K562 (cell line): ENCODE data around the gene SBK3. TPM values are rescaled to one million over a fixed set of nuclear protein-coding genes. Genes with fewer than 3 reads are reported as not detected.

ENCODE experiments used
- ATAC-seq: fragments of 200-7000 bp; cut with Tn5 transposase; 3 replicates; pipeline ENCODE4 v1.9.1; 2020; ENCODE audit warnings: moderate library complexity
- BruUV-seq: library from RNA; stranded (reverse); fragments of 400-500 nt; replicated peaks from 2 replicates; lab custom pipeline; 2021; lab: Mats Ljungman, UMichigan
- CTCF ChIA-PET: fragments of 300-600 bp; formaldehyde crosslinking; extraction: SDS; loops from one replicate; lab custom pipeline; 2021; ENCODE audit warnings: low intra/inter-chr PET ratio; lab: Yijun Ruan, JAX
- POLR2A ChIA-PET: fragments of 300-600, 350-650 bp; sonication (Branson Sonifier 250); formaldehyde crosslinking; extraction: SDS; loops from one replicate; lab custom pipeline; 2021; ENCODE audit warnings: antibody characterized with exemption, inconsistent platforms; lab: Yijun Ruan, JAX
- DNase-seq, 4 experiments: peaks; one replicate each; pipeline versions ENCODE4 v3.0.0 to v3.0.0-alpha.2; 2011 to 2018; ENCODE audit warnings: low spot score in 3 of 4, mixed read lengths in 3 of 4; ENCODE audit errors: extremely low read depth in 1 of 4
- FAIRE-seq: peaks from 2 replicates; lab custom pipeline; 2011; peaks lifted over from hg19 to GRCh38; lab: Jason Lieb, UNC
- H2AFZ ChIP-seq: 2 replicates; pipeline ENCODE4 v1.6.0; 2011; ENCODE audit warnings: low read depth, low read length, control low read depth, inconsistent platforms
- H3K27ac ChIP-seq: fragments of 200-600 bp; 3 replicates; pipeline ENCODE4 v1.8.0; 2011; ENCODE audit warnings: low read depth, mild to moderate bottlenecking, control low read depth, inconsistent platforms, low read length, moderate library complexity, mixed read lengths; ENCODE audit errors: extremely low read depth
- H3K27me3 ChIP-seq, 2 experiments: fragments of 300-600 bp in 1 of 2; 2 replicates in 1 of 2; 3 replicates in 1 of 2; pipeline versions ENCODE4 v1.6.0 to v1.8.0; 2011; ENCODE audit warnings: inconsistent platforms in 2 of 2, low read length in 2 of 2, mild to moderate bottlenecking in 1 of 2, mixed read lengths in 1 of 2, moderate library complexity in 1 of 2; ENCODE audit not compliant: control insufficient read depth in 2 of 2, insufficient read depth in 2 of 2
- H3K36me3 ChIP-seq: fragments of 300-600 bp; 3 replicates; pipeline ENCODE4 v1.8.0; 2011; ENCODE audit warnings: mild to moderate bottlenecking, low read length, inconsistent platforms; ENCODE audit not compliant: control insufficient read depth, insufficient read depth
- H3K4me1 ChIP-seq, 2 experiments: fragments of 200-600 bp in 1 of 2; replicated peaks in 1 of 2; 2 replicates in 1 of 2; 3 replicates in 1 of 2; pipeline versions ENCODE4 v1.5.1 to v1.8.0; 2011; ENCODE audit warnings: inconsistent platforms in 2 of 2, low read length in 2 of 2, mild to moderate bottlenecking in 1 of 2, mixed read lengths in 1 of 2, moderate library complexity in 1 of 2; ENCODE audit not compliant: control insufficient read depth in 2 of 2, insufficient read depth in 2 of 2
- H3K4me2 ChIP-seq: 2 replicates; pipeline ENCODE4 v1.6.1; 2011; ENCODE audit warnings: low read length, control low read depth, inconsistent platforms, mixed read lengths; ENCODE audit not compliant: insufficient read depth
- H3K4me3 ChIP-seq: fragments of 200-600 bp; sonication (generic), shearing (Covaris generic); 2 replicates; pipeline ENCODE4 v1.5.1; 2016; ENCODE audit warnings: control low read depth, inconsistent platforms
- H3K79me2 ChIP-seq: fragments of 200-600 bp; 3 replicates; pipeline ENCODE4 v1.8.0; 2011; ENCODE audit warnings: low read length, inconsistent platforms; ENCODE audit not compliant: control insufficient read depth, insufficient read depth
- H3K9ac ChIP-seq, 2 experiments: 2 replicates each; pipeline versions ENCODE4 v1.6.0 to v1.6.1; 2011; ENCODE audit warnings: low read depth in 2 of 2, low read length in 2 of 2, control low read depth in 1 of 2, inconsistent platforms in 1 of 2, mild to moderate bottlenecking in 1 of 2, mixed read lengths in 1 of 2; ENCODE audit not compliant: insufficient read depth in 1 of 2
- H3K9me1 ChIP-seq: one replicate; pipeline ENCODE4 v1.6.0; 2011; ENCODE audit warnings: inconsistent platforms, mild to moderate bottlenecking, low read length, moderate library complexity; ENCODE audit not compliant: control insufficient read depth, insufficient read depth
- H3K9me3 ChIP-seq: replicated peaks from 2 replicates; pipeline ENCODE4 v1.5.1; 2011; ENCODE audit warnings: low read depth, low read length, inconsistent platforms; ENCODE audit not compliant: control insufficient read depth, insufficient read depth
- H4K20me1 ChIP-seq: replicated peaks from 2 replicates; pipeline ENCODE4 v1.6.1; 2011; ENCODE audit warnings: low read length, inconsistent platforms, mixed read lengths; ENCODE audit not compliant: control insufficient read depth, insufficient read depth
- MTA2 ChIP-seq: fragments of 450-650 bp; IDR thresholded peaks from 2 replicates; pipeline ENCODE4 v1.6.1; 2016; ENCODE audit warnings: low read depth
- POLR2G ChIP-seq: fragments of 200-400 bp; formaldehyde crosslinking; IDR thresholded peaks from 2 replicates; pipeline ENCODE4 v1.6.1; 2017; ENCODE audit warnings: low read depth, mild to moderate bottlenecking, antibody characterized with exemption, low read length, moderate library complexity
- RUNX1 ChIP-seq: sonication (generic); IDR thresholded peaks from 2 replicates; pipeline ENCODE4 v1.6.1; 2016; ENCODE audit warnings: antibody characterized with exemption, low read depth
- WGBS: fragments of 100-300 bp; shearing (Covaris generic); methylation state at CpG from one replicate; pipeline ENCODE4 v1.1.6; 2016; ENCODE audit warnings: low coverage, mixed read lengths; ENCODE audit not compliant: insufficient coverage; ENCODE audit errors: missing lambda C conversion rate; 5-methylcytosine and 5-hydroxymethylcytosine counted together
- in situ Hi-C: fragments of 300-500 bp; cut with MboI; formaldehyde crosslinking; loops from 4 replicates; pipeline ENCODE4 v1.15.0; 2018; ENCODE audit warnings: inconsistent platforms, mixed read lengths
- intact Hi-C: fragments of 100-400 bp; cut with micrococcal nuclease; formaldehyde crosslinking; loops from 2 replicates; pipeline ENCODE4 v1.14.2; 2022
- polyA plus RNA-seq, 8 experiments: library from polyadenylated mRNA; depleted of rRNA in 4 of 8; stranded (reverse) in 5 of 8; unstranded in 3 of 8; fragments of >200 nt; fragmentation: Nextera tagmentation in 2 of 8; fragmentation: Illumina TruSeq in 1 of 8; extraction: Ambion mirVana in 2 of 8; extraction: Trizol in 1 of 8; gene quantifications; 2 replicates each; pipeline versions ENCODE4 v1.2.1 to v1.2.3, GENCODE V29; 2011 to 2014; ENCODE audit warnings: inconsistent platforms in 1 of 8, missing spikeins in 1 of 8
- total RNA-seq, 7 experiments: library from RNA; depleted of rRNA in 6 of 7; stranded (reverse); fragments of >200 nt in 6 of 7; fragmentation: Illumina TruSeq in 2 of 7; extraction: Trizol in 2 of 7; gene quantifications; 2 replicates each; pipeline versions ENCODE4 v1.2.1 to v1.2.3, GENCODE V29; 2011 to 2021; ENCODE audit warnings: low replicate concordance in 1 of 7

The SBK3 gene
- total and polyA plus RNA-seq, 9 of the 15 experiments (the other 6 are each of a cell fraction or from before 2014, with no cell fraction given): 0.11 to 0.43 (median 0.13) TPM; not detected in 6

GRCh38 chr19:55502197-55502952 lies 43.0 kb downstream of the SBK3 start (continued):
- TF ChIP-seq MTA2: no peak

GRCh38 chr19:55500368-55500952 lies 44.9 kb downstream of the SBK3 start:
- Histone ChIP-seq H3K4me3 (no peak overlapping the region), H3K9ac (0 out of 4 replicates have a peak overlapping the region, but pooled peaks of 1 of the 2 experiments have one; percentile 43), H3K4me2 (no peak overlapping the region), H3K9me1 (no peaks in the 10 kb centered on the region), H3K4me1 (peaks cover 4 to 22% of the 10 kb centered on the region in 2 experiments; a peak in 4 of 5 replicates), H3K9me3 (no peaks in the 10 kb centered on the region; the same call in 1 of the 2 replicates), H3K27ac (no peak overlapping the region), H3K79me2 (no peaks in the 10 kb centered on the region), H3K27me3 (no peaks in the 10 kb centered on the region), H2AFZ (no peak overlapping the region), H3K36me3 (no peaks in the 10 kb centered on the region), H4K20me1 (no peaks in the 10 kb centered on the region)
- no TSS peak for BruUV-seq
- ChIA-PET POLR2A (interaction anchor here (0.7 to 1.8 kb wide), 3 partner anchors 8 to 840 kb away, joined by 3 to 5 read pairs (median 5); no protein-coding TSS in a partner anchor), CTCF (no interaction called here)
- TF ChIP-seq POLR2G: peak; percentile 29; the same call in 1 of the 2 replicates
- TF ChIP-seq RUNX1: no peak
- in situ Hi-C loops: no loop called here
- 75% methylated on average over 16 of the region's 26 CpGs for WGBS
- ATAC-seq (no peak), FAIRE-seq (no peak), DNase-seq (no peak)
- intact Hi-C loops: loop anchor here (10.0 kb wide), 1 partner anchor 346 kb away; the partner anchor contains the start of gene TNNI3
